ENCODE measurements around the gene SERPINA12. TPM values are rescaled to one million over a fixed set of nuclear protein-coding genes. Genes with fewer than 3 reads are reported as not detected.

The SERPINA12 gene, protein sequence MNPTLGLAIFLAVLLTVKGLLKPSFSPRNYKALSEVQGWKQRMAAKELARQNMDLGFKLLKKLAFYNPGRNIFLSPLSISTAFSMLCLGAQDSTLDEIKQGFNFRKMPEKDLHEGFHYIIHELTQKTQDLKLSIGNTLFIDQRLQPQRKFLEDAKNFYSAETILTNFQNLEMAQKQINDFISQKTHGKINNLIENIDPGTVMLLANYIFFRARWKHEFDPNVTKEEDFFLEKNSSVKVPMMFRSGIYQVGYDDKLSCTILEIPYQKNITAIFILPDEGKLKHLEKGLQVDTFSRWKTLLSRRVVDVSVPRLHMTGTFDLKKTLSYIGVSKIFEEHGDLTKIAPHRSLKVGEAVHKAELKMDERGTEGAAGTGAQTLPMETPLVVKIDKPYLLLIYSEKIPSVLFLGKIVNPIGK
- not detected for polyA plus RNA-seq (2012; ENCODE audit: insufficient read depth, insufficient read length)

- DNase-seq (ENCODE audit: low read depth, low spot score), result no peak
- no peak within 1 kb of the TSS for H3K4me3 ChIP-seq (ENCODE audit: low read length)
These were observed at the start of gene SERPINA12 for GRCh38 chr14:94509356-94509755. SERPINA12 (minus strand) TSS chr14:94509469; CDS start chr14:94498397, 11,072 bp downstream.

DNA sequence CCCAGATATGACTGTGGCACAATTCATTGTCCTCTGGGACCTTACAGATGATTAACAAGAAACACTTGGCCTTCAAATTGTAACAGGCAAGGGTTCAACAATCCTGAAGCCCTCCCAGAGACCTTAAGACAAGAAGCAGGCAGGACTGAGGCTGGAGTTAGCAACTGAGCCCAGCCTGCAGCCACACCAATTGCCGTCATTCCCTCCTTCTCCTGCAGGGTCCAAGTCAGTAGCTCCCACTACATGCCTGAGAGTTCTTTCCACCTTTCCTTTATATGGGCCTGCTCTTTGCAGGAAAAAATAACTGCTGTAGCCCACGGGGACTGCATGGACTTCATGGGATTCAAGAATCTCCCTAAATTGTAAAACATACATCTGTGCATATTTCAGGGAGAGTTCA is 49.6 kb upstream of the SERPINA12 start:
- DNase-seq (ENCODE audit: low read depth, low spot score), result no peak
- no peak overlapping the region for H3K4me3 ChIP-seq (ENCODE audit: low read length)

- no peak for DNase-seq (ENCODE audit: low read depth, low spot score)
- no peak overlapping the region for H3K4me3 ChIP-seq (ENCODE audit: low read length)
These were observed 48.1 kb upstream of the SERPINA12 start for GRCh38 chr14:94557327-94557726.

GRCh38 chr14:94555991-94556390 is 46.7 kb upstream of the SERPINA12 start:
- DNase-seq (ENCODE audit: low read depth, low spot score), result no peak
- no peak overlapping the region for H3K4me3 ChIP-seq (ENCODE audit: low read length)

DNA sequence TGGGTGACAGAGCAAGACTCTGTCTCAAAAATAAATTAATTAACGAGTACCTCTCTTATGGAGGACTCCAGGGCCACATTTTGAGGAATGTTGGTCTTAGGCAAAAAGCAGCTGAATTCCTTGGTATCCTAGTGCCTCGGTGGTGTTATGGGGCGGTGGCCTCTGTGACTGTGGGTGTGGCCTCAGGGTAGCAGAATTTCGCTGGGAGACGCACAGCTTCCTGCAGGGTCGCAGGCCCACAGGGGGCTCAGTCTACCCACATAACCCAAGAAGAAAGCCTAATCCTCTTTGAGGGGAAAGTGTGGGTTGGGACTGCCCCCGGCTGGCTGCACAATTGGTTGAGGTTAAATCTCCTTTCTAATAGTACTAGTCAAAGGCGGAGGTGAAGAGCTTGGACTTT is 40.8 kb upstream of the SERPINA12 start:
- DNase-seq (ENCODE audit: low read depth, low spot score), result no peak
- no peak overlapping the region for H3K4me3 ChIP-seq (ENCODE audit: low read length)

DNA sequence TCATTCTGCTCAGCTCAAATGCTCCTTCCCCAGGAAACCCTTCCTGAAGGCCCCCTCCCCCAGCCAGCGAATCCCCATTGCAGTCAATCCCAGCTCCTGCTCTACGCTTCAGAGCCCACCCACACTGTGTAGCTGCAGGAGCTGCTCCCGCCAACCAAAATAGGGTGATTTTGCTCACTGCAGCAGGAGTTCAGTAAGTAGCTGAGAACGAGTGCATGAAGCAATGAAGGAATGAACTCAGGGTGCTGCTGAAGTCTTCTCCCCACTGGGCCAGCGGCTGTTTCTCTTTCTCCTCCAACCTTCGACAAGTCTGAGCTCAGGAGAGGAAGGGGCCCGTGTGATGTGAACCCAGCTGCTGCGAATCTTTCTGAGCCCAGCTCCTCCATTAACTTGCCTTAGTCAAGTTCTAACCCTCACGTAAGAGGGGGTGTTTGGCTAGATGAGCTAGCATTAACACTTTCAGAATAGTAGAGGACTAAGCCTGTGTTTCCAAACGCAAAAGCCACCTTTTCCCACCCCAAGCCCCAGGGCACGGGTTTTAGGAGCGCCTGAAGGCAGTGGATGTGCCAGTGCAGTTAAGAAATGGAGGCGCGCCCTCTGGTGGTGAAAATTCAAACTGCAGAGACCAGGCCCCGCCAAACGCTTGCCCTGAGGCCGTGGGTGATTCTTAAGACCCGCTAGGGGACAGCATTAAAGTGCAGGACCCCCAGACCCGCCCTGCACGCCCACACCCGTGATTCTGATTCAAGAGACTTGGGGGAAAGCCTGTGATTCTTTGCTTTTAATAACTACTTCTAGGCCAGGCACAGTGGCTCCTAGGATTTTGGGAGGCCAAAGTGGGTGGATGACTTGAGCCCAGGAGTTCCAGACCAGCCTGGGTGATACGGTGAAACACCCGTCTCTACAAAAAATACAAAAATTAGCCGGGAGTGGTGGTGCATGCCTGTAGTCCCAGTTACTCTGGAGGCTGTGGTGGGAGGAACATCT is 40.0 kb upstream of the SERPINA12 start:
- peak; percentile 41 for DNase-seq (ENCODE audit: low read depth, low spot score)
- no peak overlapping the region for H3K4me3 ChIP-seq (ENCODE audit: low read length)

- no peak overlapping the region for H3K4me3 ChIP-seq (ENCODE audit: low read length)
These were observed 39.1 kb upstream of the SERPINA12 start for GRCh38 chr14:94548131-94548998.

GRCh38 chr14:94547726-94548125 is 38.5 kb upstream of the SERPINA12 start:
- no peak overlapping the region for H3K4me3 ChIP-seq (ENCODE audit: low read length)
- DNase-seq (ENCODE audit: low read depth, low spot score), result no peak

More at GRCh38 chr14:94548131-94548998, 39.1 kb upstream of the SERPINA12 start:
- DNase-seq (ENCODE audit: low read depth, low spot score), result no peak

DNA sequence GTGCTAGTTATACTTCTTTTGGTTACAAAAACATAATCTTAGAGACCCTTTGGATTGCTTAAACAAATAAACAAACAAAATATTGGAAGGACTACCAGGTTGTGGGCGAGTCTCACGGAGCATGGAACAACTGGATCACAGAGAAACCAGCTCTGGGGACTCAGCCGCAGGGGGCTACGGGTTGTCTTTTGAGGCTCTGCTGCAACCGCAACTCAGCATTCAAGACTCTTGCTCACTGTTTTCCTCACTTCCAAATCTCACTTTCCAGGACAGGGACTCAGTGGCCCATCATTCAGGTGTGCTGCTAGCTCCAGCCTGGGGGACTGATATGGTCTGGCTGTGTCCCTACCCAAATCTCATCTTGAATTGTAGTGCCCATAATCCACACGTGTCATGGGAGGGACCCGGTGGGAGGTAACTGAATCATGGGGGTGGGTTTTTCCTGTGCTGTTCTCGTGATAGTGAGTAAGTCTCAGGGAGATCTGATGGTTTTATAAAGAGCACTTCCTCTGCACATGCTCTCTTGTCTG is 37.9 kb upstream of the SERPINA12 start:
- no peak for DNase-seq (ENCODE audit: low read depth, low spot score)

GRCh38 chr14:94545131-94545841 is 36.0 kb upstream of the SERPINA12 start:
- DNase-seq (ENCODE audit: low read depth, low spot score), result no peak

More for the DNA sequence above, 37.9 kb upstream of the SERPINA12 start:
- H3K4me3 ChIP-seq (ENCODE audit: low read length), result no peak overlapping the region

DNA sequence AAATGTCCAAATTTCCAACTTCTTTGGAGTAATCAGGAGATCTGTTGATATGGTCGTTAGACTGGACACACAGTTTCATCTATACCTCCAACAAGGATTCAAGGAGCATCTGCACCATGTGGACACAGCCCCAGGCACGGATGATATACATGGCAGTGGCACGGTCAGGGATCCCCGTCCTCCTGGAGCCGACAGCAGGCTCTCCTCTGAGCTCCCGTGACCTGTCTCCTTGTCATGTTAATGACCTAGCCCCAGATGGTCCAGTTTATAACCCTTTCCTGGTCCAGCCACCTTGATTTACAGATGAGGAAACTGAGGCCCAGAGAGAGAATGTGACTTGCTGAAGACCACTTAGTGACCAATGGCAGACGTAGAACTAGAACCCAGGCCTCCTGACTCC is 35.5 kb upstream of the SERPINA12 start:
- no peak for DNase-seq (ENCODE audit: low read depth, low spot score)
- no peak overlapping the region for H3K4me3 ChIP-seq (ENCODE audit: low read length)

More at GRCh38 chr14:94545131-94545841, 36.0 kb upstream of the SERPINA12 start:
- H3K4me3 ChIP-seq (ENCODE audit: low read length), result no peak overlapping the region

- no peak for DNase-seq (ENCODE audit: low read depth, low spot score)
- H3K4me3 ChIP-seq (ENCODE audit: low read length), result no peak overlapping the region
These were observed 34.3 kb upstream of the SERPINA12 start for GRCh38 chr14:94543449-94544124.

DNA sequence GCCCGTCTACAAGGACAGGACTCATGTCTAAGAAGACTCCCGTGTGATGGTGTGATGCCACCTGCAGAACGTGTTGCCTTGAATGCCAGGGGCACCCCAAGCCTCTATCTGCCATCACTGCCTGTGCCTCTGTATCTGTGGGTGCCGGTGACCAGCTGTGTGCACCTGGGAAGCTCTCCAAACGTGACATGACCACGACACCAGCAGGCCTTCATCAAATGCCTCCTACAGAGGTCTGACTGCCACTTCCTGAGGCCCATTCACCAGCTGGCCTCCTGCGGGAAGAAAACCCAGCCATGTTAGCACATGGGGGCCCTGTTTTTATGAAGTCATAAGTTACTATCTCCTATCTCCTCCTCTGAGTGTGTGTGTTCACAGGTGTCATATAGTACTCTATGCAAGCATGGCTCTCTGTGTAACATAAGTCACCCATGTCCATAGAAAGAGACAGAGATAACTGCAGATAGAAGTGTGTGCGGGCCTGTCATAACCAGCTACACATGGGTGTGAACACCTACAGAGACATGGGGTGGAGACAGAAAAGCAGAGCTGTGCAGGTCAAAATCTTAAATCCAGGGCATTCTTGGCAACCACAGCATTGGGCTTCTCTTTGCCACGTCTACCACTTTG is 33.7 kb upstream of the SERPINA12 start:
- H3K4me3 ChIP-seq (ENCODE audit: low read length), result no peak overlapping the region
- DNase-seq (ENCODE audit: low read depth, low spot score), result no peak

- DNase-seq (ENCODE audit: low read depth, low spot score), result no peak
- no peak overlapping the region for H3K4me3 ChIP-seq (ENCODE audit: low read length)
These were observed 33.0 kb upstream of the SERPINA12 start for GRCh38 chr14:94542111-94542810.

GRCh38 chr14:94541234-94541975 is 32.1 kb upstream of the SERPINA12 start:
- no peak for DNase-seq (ENCODE audit: low read depth, low spot score)
- no peak overlapping the region for H3K4me3 ChIP-seq (ENCODE audit: low read length)

All from Jurkat, Clone E6-1 (cell line).